ENCODE data around the gene TM9SF4. TPM values are rescaled to one million over a fixed set of nuclear protein-coding genes. Genes with fewer than 3 reads are reported as not detected.
"Not testable (repeated sequence)": the region's sequence is repeated elsewhere in the genome, so short reads cannot be mapped to it uniquely, and the experiment has no call there.

Gene TM9SF4
- total RNA-seq, 1 donor from 2014 or later, result 27.0 TPM

GRCh38 chr20:32193996-32194395, 84.5 kb downstream of the TM9SF4 start:
- H3K27ac ChIP-seq (replicated peaks), result peak overlapping the region; percentile 21

GRCh38 chr20:32195581-32195980, 86.1 kb downstream of the TM9SF4 start:
- Histone ChIP-seq H3K36me3 (peaks cover 64% of the 10 kb centered on the region), H3K27ac (replicated peaks) (peak overlapping the region; percentile 19), H3K27me3 (ENCODE audit: low read depth) (no peaks in the 10 kb centered on the region), H3K4me1 (peaks cover 49% of the 10 kb centered on the region), H3K4me3 (no peak overlapping the region), H3K9me3 (replicated peaks) (no peaks in the 10 kb centered on the region)
- no peak for TF ChIP-seq CTCF (IDR thresholded peaks at IDR 0.05; ENCODE audit: borderline replicate concordance)
- intact Hi-C loops (cut with micrococcal nuclease), result no loop called here
- DNase-seq, result no peak

More at GRCh38 chr20:32193996-32194395, 84.5 kb downstream of the TM9SF4 start:
- no peak for DNase-seq
- no peak for TF ChIP-seq CTCF (IDR thresholded peaks at IDR 0.05; ENCODE audit: borderline replicate concordance)
- H3K9me3 ChIP-seq (replicated peaks), result no peaks in the 10 kb centered on the region
- H3K36me3 ChIP-seq, result peaks cover 48% of the 10 kb centered on the region
- H3K4me1 ChIP-seq, result peaks cover 56% of the 10 kb centered on the region
- H3K4me3 ChIP-seq, result no peak overlapping the region
- intact Hi-C loops (cut with micrococcal nuclease), result no loop called here
- H3K27me3 ChIP-seq (ENCODE audit: low read depth), result no peaks in the 10 kb centered on the region

GRCh38 chr20:32196613-32197012, 87.1 kb downstream of the TM9SF4 start:
- peaks cover 75% of the 10 kb centered on the region for H3K36me3 ChIP-seq

GRCh38 chr20:32197136-32197535, 87.6 kb downstream of the TM9SF4 start:
- H3K9me3 ChIP-seq (replicated peaks); intact Hi-C loops (cut with micrococcal nuclease); DNase-seq; H3K27me3 ChIP-seq (ENCODE audit: low read depth); H3K27ac ChIP-seq (replicated peaks); H3K4me3 ChIP-seq: not testable (repeated sequence)
- Histone ChIP-seq H3K36me3 (peaks cover 79% of the 10 kb centered on the region), H3K4me1 (peaks cover 52% of the 10 kb centered on the region)

More at GRCh38 chr20:32196613-32197012, 87.1 kb downstream of the TM9SF4 start:
- H3K27me3 ChIP-seq (ENCODE audit: low read depth); intact Hi-C loops (cut with micrococcal nuclease); DNase-seq; H3K27ac ChIP-seq (replicated peaks); H3K4me3 ChIP-seq; H3K9me3 ChIP-seq (replicated peaks): not testable (repeated sequence)
- H3K4me1 ChIP-seq, result peaks cover 52% of the 10 kb centered on the region

GRCh38 chr20:32199006-32199405, 89.5 kb downstream of the TM9SF4 start:
- intact Hi-C loops (cut with micrococcal nuclease), result no loop called here
- no peak overlapping the region for H3K4me3 ChIP-seq
- H3K4me1 ChIP-seq, result peaks cover 52% of the 10 kb centered on the region
- DNase-seq, result no peak
- no peaks in the 10 kb centered on the region for H3K27me3 ChIP-seq (ENCODE audit: low read depth)
- no peak for TF ChIP-seq CTCF (IDR thresholded peaks at IDR 0.05; ENCODE audit: borderline replicate concordance)
- H3K36me3 ChIP-seq, result peaks cover 79% of the 10 kb centered on the region
- no peaks in the 10 kb centered on the region for H3K9me3 ChIP-seq (replicated peaks)
- no peak overlapping the region for H3K27ac ChIP-seq (replicated peaks)

- DNase-seq, result no peak
- Histone ChIP-seq H3K36me3 (peaks cover 56% of the 10 kb centered on the region), H3K27me3 (ENCODE audit: low read depth) (no peaks in the 10 kb centered on the region), H3K9me3 (replicated peaks) (no peaks in the 10 kb centered on the region), H3K4me3 (no peak overlapping the region), H3K4me1 (peaks cover 71% of the 10 kb centered on the region), H3K27ac (replicated peaks) (peak overlapping the region; percentile 97)
- intact Hi-C loops (cut with micrococcal nuclease), result no loop called here
- no peak for TF ChIP-seq CTCF (IDR thresholded peaks at IDR 0.05; ENCODE audit: borderline replicate concordance)
Measured at GRCh38 chr20:32201296-32201976, 91.9 kb downstream of the TM9SF4 start.
